ENCODE results near the gene GPC6.

GPC6 gene

GRCh38 chr13:94088742-94089141 is 862.1 kb downstream of the GPC6 start:
- DNase-seq, result no peak

- no peak for DNase-seq
Observed at GRCh38 chr13:94090773-94091480, 864.3 kb downstream of the GPC6 start.

- DNase-seq, result no peak
Observed at GRCh38 chr13:94093652-94094315, 867.2 kb downstream of the GPC6 start.

GRCh38 chr13:94109715-94110374 is 883.2 kb downstream of the GPC6 start:
- DNase-seq, result no peak

- DNase-seq, result no peak
Observed at GRCh38 chr13:94112227-94112626, 885.6 kb downstream of the GPC6 start.

GRCh38 chr13:94112731-94113130 is 886.1 kb downstream of the GPC6 start:
- no peak for DNase-seq

GRCh38 chr13:94113245-94113644 is 886.6 kb downstream of the GPC6 start:
- no peak for DNase-seq

- no peak for DNase-seq
Observed at GRCh38 chr13:94114166-94114565, 887.6 kb downstream of the GPC6 start.

- no peak for DNase-seq
Observed at GRCh38 chr13:94115054-94115453, 888.4 kb downstream of the GPC6 start.

- DNase-seq, result no peak
Observed at GRCh38 chr13:94119360-94119936, 892.8 kb downstream of the GPC6 start.

- DNase-seq, result no peak
Observed at GRCh38 chr13:94120878-94121277, 894.3 kb downstream of the GPC6 start.

GRCh38 chr13:94121686-94122085 is 895.1 kb downstream of the GPC6 start:
- DNase-seq, result no peak

GRCh38 chr13:94122300-94122915 is 895.8 kb downstream of the GPC6 start:
- DNase-seq, result no peak

GRCh38 chr13:94123557-94123956 is 897.0 kb downstream of the GPC6 start:
- no peak for DNase-seq

- DNase-seq, result no peak
Observed at GRCh38 chr13:94128430-94128829, 901.8 kb downstream of the GPC6 start.

- no peak for DNase-seq
Observed at GRCh38 chr13:94129490-94129894, 902.9 kb downstream of the GPC6 start.

- DNase-seq, result no peak
Observed at GRCh38 chr13:94138831-94139230, 912.2 kb downstream of the GPC6 start.

- DNase-seq, result no peak
Observed at GRCh38 chr13:94139393-94139995, 912.9 kb downstream of the GPC6 start.

GRCh38 chr13:94140027-94140426 is 913.4 kb downstream of the GPC6 start:
- DNase-seq, result no peak

GRCh38 chr13:94140511-94140910 is 913.9 kb downstream of the GPC6 start:
- no peak for DNase-seq

- no peak for DNase-seq
Observed at GRCh38 chr13:94143624-94144350, 917.2 kb downstream of the GPC6 start.

- DNase-seq, result no peak
Observed at GRCh38 chr13:94145966-94146365, 919.4 kb downstream of the GPC6 start.
